Thyroid gland (tissue), 4 donors: Measurements from ENCODE around the gene PIBF1. TPM values are rescaled to one million over a fixed set of nuclear protein-coding genes. Genes with fewer than 3 reads are reported as not detected.

Source experiments
- DNase-seq, 2 donors: peaks; one replicate each; pipeline ENCODE4 v3.0.0-alpha.2; 2019
- H3K27ac ChIP-seq, 3 donors: fragments of 200-600 bp; sonication (generic); 1 replicate in 2 of 3; 2 replicates in 1 of 3; pipeline ENCODE4 v1.5.1; 2016 to 2019; ENCODE audit warnings: mild to moderate bottlenecking in 1 of 3, moderate library complexity in 1 of 3
- H3K27me3 ChIP-seq: fragments of 200-600 bp; sonication (generic); one replicate; pipeline ENCODE4 v1.5.1; 2019
- H3K36me3 ChIP-seq, 2 donors: fragments of 200-600 bp; sonication (generic); one replicate each; pipeline ENCODE4 v1.5.1; 2016 to 2019
- H3K4me1 ChIP-seq, 2 donors: fragments of 200-600 bp; sonication (generic); one replicate each; pipeline ENCODE4 v1.5.1; 2017 to 2019
- H3K4me3 ChIP-seq, 3 donors: fragments of 200-600 bp; sonication (generic); replicated peaks in 1 of 3; 1 replicate in 2 of 3; 2 replicates in 1 of 3; pipeline ENCODE4 v1.5.1; 2016; ENCODE audit warnings: mild to moderate bottlenecking in 1 of 3
- H3K9me3 ChIP-seq: fragments of 200-600 bp; sonication (generic); one replicate; pipeline ENCODE4 v1.5.1; 2017
- POLR2A ChIP-seq, 2 donors: fragments of 450-650 bp; IDR thresholded peaks; one replicate each; pipeline ENCODE4 v1.6.1; 2017; ENCODE audit warnings: antibody characterized with exemption in 2 of 2, mild to moderate bottlenecking in 2 of 2, moderate library complexity in 1 of 2
- WGBS, 2 donors: methylation state at CpG; one replicate each; pipeline ENCODE4 v1.1.5; 2017; 5-methylcytosine and 5-hydroxymethylcytosine counted together
- intact Hi-C: fragments of 100-400 bp; cut with DNase I; formaldehyde crosslinking; loops from one replicate; pipeline ENCODE4 v1.15.1; 2023
- small RNA-seq: library from RNA; depleted of rRNA; stranded (forward); fragments of <200 nt; gene quantifications from one replicate; pipeline ENCODE3, GENCODE V24; 2016
- total RNA-seq, 4 donors: library from RNA; depleted of rRNA; stranded (reverse); fragments of >200 nt; gene quantifications; one replicate each; pipeline ENCODE4 v1.2.3, GENCODE V29; 2016
- TF ChIP-seq, protein P1 (sequence below), 6 experiments: fragments of 200-600 bp in 3 of 6; fragments of 450-650 bp in 3 of 6; sonication (generic) in 3 of 6; IDR thresholded peaks; one replicate each; pipeline ENCODE4 v1.5.1; 2016 to 2019; ENCODE audit warnings: antibody characterized with exemption in 6 of 6, mild to moderate bottlenecking in 2 of 6, inconsistent platforms in 1 of 6, moderate library complexity in 1 of 6

The PIBF1 gene
- total RNA-seq, 4 donors from 2014 or later, result 30.2 to 51.4 (median 37.5) TPM

DNA sequence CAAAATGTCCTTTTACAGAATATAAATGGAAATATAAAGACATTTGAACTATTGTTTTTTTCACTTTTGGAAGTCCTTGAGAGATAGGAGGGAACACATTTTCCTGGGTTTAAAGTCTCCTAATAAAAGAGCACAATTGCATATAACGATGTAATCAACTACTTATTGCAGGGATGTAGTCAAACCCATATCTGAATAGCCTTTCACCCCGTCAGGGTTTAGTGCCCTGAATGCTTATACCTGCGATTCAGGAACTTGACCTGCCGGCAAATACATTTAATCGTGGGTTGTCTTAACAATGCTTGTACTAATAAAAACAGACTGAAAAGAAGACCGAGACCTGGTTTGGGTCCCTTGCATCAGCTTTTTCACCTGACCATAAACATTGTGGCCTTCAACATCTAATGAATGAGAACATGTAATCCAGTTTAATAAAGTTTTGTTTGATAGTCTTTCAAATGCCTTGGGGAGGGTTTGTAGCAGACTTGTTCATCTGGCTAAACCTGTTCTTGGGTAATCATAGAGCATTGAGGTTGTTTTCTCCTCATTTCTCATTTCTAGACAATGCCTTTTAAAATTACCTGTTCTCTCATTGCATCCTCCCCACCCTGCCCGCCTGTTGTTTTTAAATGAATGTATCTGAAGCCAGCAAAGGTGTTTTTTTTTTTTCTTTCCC is 283.9 kb downstream of the PIBF1 start:
- intact Hi-C loops, result no loop called here
- H3K27ac ChIP-seq, result peak overlapping the region; percentile 54 to 64 (median 56)
- no peaks in the 10 kb centered on the region for H3K27me3 ChIP-seq
- no peak for TF ChIP-seq POLR2A (IDR thresholded peaks at IDR 0.05)
- TF ChIP-seq, protein P1, sequence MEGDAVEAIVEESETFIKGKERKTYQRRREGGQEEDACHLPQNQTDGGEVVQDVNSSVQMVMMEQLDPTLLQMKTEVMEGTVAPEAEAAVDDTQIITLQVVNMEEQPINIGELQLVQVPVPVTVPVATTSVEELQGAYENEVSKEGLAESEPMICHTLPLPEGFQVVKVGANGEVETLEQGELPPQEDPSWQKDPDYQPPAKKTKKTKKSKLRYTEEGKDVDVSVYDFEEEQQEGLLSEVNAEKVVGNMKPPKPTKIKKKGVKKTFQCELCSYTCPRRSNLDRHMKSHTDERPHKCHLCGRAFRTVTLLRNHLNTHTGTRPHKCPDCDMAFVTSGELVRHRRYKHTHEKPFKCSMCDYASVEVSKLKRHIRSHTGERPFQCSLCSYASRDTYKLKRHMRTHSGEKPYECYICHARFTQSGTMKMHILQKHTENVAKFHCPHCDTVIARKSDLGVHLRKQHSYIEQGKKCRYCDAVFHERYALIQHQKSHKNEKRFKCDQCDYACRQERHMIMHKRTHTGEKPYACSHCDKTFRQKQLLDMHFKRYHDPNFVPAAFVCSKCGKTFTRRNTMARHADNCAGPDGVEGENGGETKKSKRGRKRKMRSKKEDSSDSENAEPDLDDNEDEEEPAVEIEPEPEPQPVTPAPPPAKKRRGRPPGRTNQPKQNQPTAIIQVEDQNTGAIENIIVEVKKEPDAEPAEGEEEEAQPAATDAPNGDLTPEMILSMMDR (IDR thresholded peaks at IDR 0.05), result no peak
- peak; percentile 58 to 65 for DNase-seq
- no peak overlapping the region for H3K4me3 ChIP-seq
- no peaks in the 10 kb centered on the region for H3K9me3 ChIP-seq
- peaks cover 27 to 40% of the 10 kb centered on the region in 2 donors for H3K4me1 ChIP-seq
- WGBS, 2 donors, result 39 to 55% methylated on average over 7 of the region's 7 CpGs
- peaks cover 0 to 8% of the 10 kb centered on the region in 2 donors for H3K36me3 ChIP-seq

Small RNAs within 50 kb of the gene (small RNA-seq; reads per million reads assigned to genes)
- gene RNU6-79P, result not detected

Other genes starting within 250 kb of the PIBF1 start
- gene MZT1, start 54.5 kb upstream of the PIBF1 start, total RNA-seq, result 10 to 100 TPM in 1 of 4 donors, 1 to 10 TPM in 3; 3.9 to 11.2 (median 7.3) TPM
- 1 to 10 TPM; 1.7 to 6.6 (median 4.7) TPM for gene BORA, start 54.2 kb upstream of the PIBF1 start, total RNA-seq
- gene DIS3, start 233 bp upstream of the PIBF1 start, total RNA-seq, result 10 to 100 TPM; 30.0 to 34.4 (median 32.5) TPM